ENCODE data around the gene SV2B. TPM values are rescaled to one million over a fixed set of nuclear protein-coding genes. Genes with fewer than 3 reads are reported as not detected.

SV2B gene
- total RNA-seq, 1 donor from 2014 or later, result not detected

GRCh38 chr15:91108421-91108820, 8.4 kb downstream of the SV2B start:
- H3K4me3 Mint-ChIP-seq (ENCODE audit: unreplicated experiment), result no peak overlapping the region
- no peak for FAIRE-seq
- H3K27me3 Mint-ChIP-seq (ENCODE audit: low read depth, unreplicated experiment), result peaks cover 51% of the 10 kb centered on the region

GRCh38 chr15:91109885-91110284, 9.8 kb downstream of the SV2B start:
- H3K9ac ChIP-seq (ENCODE audit: low read length), result no peak overlapping the region
- H2AFZ ChIP-seq (ENCODE audit: low read depth, low read length), result no peak overlapping the region
- Mint-ChIP-seq H3K4me1 (ENCODE audit: low read depth, unreplicated experiment) (no peaks in the 10 kb centered on the region), H3K9me3 (ENCODE audit: unreplicated experiment) (no peaks in the 10 kb centered on the region), H3K36me3 (ENCODE audit: low read depth, unreplicated experiment) (no peaks in the 10 kb centered on the region), H3K4me3 (ENCODE audit: unreplicated experiment) (no peak overlapping the region), H3K27ac (ENCODE audit: unreplicated experiment) (no peak overlapping the region), H3K27me3 (ENCODE audit: low read depth, unreplicated experiment) (peaks cover 44% of the 10 kb centered on the region)
- H4K20me1 ChIP-seq (ENCODE audit: insufficient read depth, low read length), result no peaks in the 10 kb centered on the region
- FAIRE-seq, result no peak
- no peaks in the 10 kb centered on the region for H3K79me2 ChIP-seq (ENCODE audit: insufficient read depth, low read length)
- H3K4me1 ChIP-seq (ENCODE audit: insufficient read depth, low read length), result no peaks in the 10 kb centered on the region
- no peaks in the 10 kb centered on the region for H3K9me3 ChIP-seq (ENCODE audit: insufficient read depth, low read depth, low read length)
- no peaks in the 10 kb centered on the region for H3K27me3 ChIP-seq (ENCODE audit: insufficient read depth, low read length)
- H3K4me3 ChIP-seq (ENCODE audit: insufficient read depth, low read depth, low read length), result no peak overlapping the region
- no peak for DNase-seq (ENCODE audit: low read depth)
- no peak for TF ChIP-seq CTCF (IDR thresholded peaks at IDR 0.05; ENCODE audit: insufficient read depth, low read depth, low read length)
- TF ChIP-seq EZH2 (IDR thresholded peaks at IDR 0.05; ENCODE audit: insufficient read depth, low read length), result no peak
- H3K27ac ChIP-seq (ENCODE audit: low read depth, low read length), result no peak overlapping the region
- H3K4me2 ChIP-seq (ENCODE audit: low read length), result no peak overlapping the region
- no peaks in the 10 kb centered on the region for H3K36me3 ChIP-seq (ENCODE audit: insufficient read depth, low read length)

More at GRCh38 chr15:91108421-91108820, 8.4 kb downstream of the SV2B start:
- Histone ChIP-seq H3K27ac (ENCODE audit: low read depth, low read length) (no peak overlapping the region), H3K79me2 (ENCODE audit: insufficient read depth, low read length) (no peaks in the 10 kb centered on the region), H4K20me1 (ENCODE audit: insufficient read depth, low read length) (no peaks in the 10 kb centered on the region), H3K9me3 (ENCODE audit: insufficient read depth, low read depth, low read length) (no peaks in the 10 kb centered on the region), H3K4me3 (ENCODE audit: insufficient read depth, low read depth, low read length) (no peak overlapping the region), H3K4me2 (ENCODE audit: low read length) (no peak overlapping the region), H3K27me3 (ENCODE audit: insufficient read depth, low read length) (no peaks in the 10 kb centered on the region), H3K36me3 (ENCODE audit: insufficient read depth, low read length) (no peaks in the 10 kb centered on the region), H2AFZ (ENCODE audit: low read depth, low read length) (no peak overlapping the region), H3K4me1 (ENCODE audit: insufficient read depth, low read length) (no peaks in the 10 kb centered on the region), H3K9ac (ENCODE audit: low read length) (no peak overlapping the region)
- no peaks in the 10 kb centered on the region for H3K4me1 Mint-ChIP-seq (ENCODE audit: low read depth, unreplicated experiment)
- TF ChIP-seq CTCF (IDR thresholded peaks at IDR 0.05; ENCODE audit: insufficient read depth, low read depth, low read length), result no peak
- no peak for TF ChIP-seq EZH2 (IDR thresholded peaks at IDR 0.05; ENCODE audit: insufficient read depth, low read length)
- H3K9me3 Mint-ChIP-seq (ENCODE audit: unreplicated experiment), result no peaks in the 10 kb centered on the region
- no peak for DNase-seq (ENCODE audit: low read depth)
- H3K36me3 Mint-ChIP-seq (ENCODE audit: low read depth, unreplicated experiment), result no peaks in the 10 kb centered on the region
- H3K27ac Mint-ChIP-seq (ENCODE audit: unreplicated experiment), result no peak overlapping the region

GRCh38 chr15:91110407-91110806, 10.3 kb downstream of the SV2B start:
- Mint-ChIP-seq H3K4me1 (ENCODE audit: low read depth, unreplicated experiment) (no peaks in the 10 kb centered on the region), H3K9me3 (ENCODE audit: unreplicated experiment) (no peaks in the 10 kb centered on the region), H3K27ac (ENCODE audit: unreplicated experiment) (no peak overlapping the region), H3K36me3 (ENCODE audit: low read depth, unreplicated experiment) (no peaks in the 10 kb centered on the region), H3K27me3 (ENCODE audit: low read depth, unreplicated experiment) (peaks cover 39% of the 10 kb centered on the region), H3K4me3 (ENCODE audit: unreplicated experiment) (no peak overlapping the region)
- FAIRE-seq (no peak), DNase-seq (ENCODE audit: low read depth) (no peak)
- Histone ChIP-seq H3K9ac (ENCODE audit: low read length) (no peak overlapping the region), H4K20me1 (ENCODE audit: insufficient read depth, low read length) (no peaks in the 10 kb centered on the region), H3K27me3 (ENCODE audit: insufficient read depth, low read length) (no peaks in the 10 kb centered on the region), H3K4me3 (ENCODE audit: insufficient read depth, low read depth, low read length) (no peak overlapping the region), H3K79me2 (ENCODE audit: insufficient read depth, low read length) (no peaks in the 10 kb centered on the region), H3K9me3 (ENCODE audit: insufficient read depth, low read depth, low read length) (no peaks in the 10 kb centered on the region), H3K36me3 (ENCODE audit: insufficient read depth, low read length) (no peaks in the 10 kb centered on the region), H2AFZ (ENCODE audit: low read depth, low read length) (no peak overlapping the region), H3K27ac (ENCODE audit: low read depth, low read length) (no peak overlapping the region), H3K4me2 (ENCODE audit: low read length) (no peak overlapping the region), H3K4me1 (ENCODE audit: insufficient read depth, low read length) (no peaks in the 10 kb centered on the region)
- TF ChIP-seq CTCF (IDR thresholded peaks at IDR 0.05; ENCODE audit: insufficient read depth, low read depth, low read length), result no peak
- TF ChIP-seq EZH2 (IDR thresholded peaks at IDR 0.05; ENCODE audit: insufficient read depth, low read length), result no peak

Measured in astrocyte (in vitro differentiated cells and primary cell).